Activated CD4-positive, alpha-beta T cell treated with anti-CD3 and anti-CD28 coated beads, Interleukin-2, Interleukin-6, amounts not matched to agents 100 ng/mL and 50 ng/mL, durations not matched to agents 16 hours and 8 hours (primary cell): ENCODE measurements around the gene GALNT15.

ENCODE experiments used
- DNase-seq: peaks from one replicate; pipeline ENCODE4 v3.0.0-alpha.2; 2020

GALNT15 gene

GRCh38 chr3:16171009-16171408 lies 3.5 kb upstream of the GALNT15 start:
- no peak for DNase-seq

DNA sequence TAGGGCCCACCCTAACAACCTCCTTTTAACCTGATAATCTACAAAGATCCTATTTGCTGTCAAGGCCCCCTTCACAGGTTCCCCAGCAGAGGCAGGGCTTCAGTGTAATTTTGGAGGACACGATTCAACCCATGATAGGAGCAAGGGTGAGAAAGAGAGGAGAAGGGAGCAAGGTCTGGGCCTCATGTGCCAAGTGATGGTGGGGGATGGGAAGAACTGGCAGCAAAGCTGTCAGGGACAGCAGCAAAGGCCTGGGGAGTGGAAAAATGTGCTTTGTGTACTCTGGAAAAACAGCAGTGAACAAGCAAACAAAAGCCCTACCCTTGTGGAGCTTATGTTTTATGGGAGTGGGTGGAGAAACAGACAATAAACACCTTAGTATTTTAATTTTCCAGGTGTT lies 2.7 kb upstream of the GALNT15 start:
- no peak for DNase-seq

GRCh38 chr3:16173283-16174025 lies 1.0 kb upstream of the GALNT15 start:
- no peak for DNase-seq

GRCh38 chr3:16174026-16174355 lies 489 bp upstream of the GALNT15 start:
- no peak for DNase-seq

DNA sequence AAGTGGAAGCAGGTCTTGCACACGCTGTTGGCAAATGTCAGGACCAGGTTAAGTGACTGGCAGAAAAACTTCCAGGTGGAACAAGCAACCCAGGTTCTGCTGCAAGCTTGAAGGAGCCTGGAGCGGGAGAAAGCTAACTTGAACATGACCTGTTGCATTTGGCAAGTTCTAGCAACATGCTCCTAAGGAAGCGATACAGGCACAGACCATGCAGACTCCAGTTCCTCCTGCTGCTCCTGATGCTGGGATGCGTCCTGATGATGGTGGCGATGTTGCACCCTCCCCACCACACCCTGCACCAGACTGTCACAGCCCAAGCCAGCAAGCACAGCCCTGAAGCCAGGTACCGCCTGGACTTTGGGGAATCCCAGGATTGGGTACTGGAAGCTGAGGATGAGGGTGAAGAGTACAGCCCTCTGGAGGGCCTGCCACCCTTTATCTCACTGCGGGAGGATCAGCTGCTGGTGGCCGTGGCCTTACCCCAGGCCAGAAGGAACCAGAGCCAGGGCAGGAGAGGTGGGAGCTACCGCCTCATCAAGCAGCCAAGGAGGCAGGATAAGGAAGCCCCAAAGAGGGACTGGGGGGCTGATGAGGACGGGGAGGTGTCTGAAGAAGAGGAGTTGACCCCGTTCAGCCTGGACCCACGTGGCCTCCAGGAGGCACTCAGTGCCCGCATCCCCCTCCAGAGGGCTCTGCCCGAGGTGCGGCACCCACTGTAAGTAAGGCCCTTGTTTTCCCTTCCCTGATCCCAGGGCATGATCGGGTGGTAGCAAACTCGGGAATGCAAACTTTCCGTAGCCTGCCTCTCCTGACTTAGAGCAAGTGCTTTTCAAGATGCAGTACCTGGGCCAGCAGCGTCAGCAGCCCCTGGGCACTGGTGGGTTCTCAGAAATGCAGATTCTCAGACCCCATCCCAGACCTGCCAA lies 759 bp downstream of the GALNT15 start:
- no peak for DNase-seq

DNA sequence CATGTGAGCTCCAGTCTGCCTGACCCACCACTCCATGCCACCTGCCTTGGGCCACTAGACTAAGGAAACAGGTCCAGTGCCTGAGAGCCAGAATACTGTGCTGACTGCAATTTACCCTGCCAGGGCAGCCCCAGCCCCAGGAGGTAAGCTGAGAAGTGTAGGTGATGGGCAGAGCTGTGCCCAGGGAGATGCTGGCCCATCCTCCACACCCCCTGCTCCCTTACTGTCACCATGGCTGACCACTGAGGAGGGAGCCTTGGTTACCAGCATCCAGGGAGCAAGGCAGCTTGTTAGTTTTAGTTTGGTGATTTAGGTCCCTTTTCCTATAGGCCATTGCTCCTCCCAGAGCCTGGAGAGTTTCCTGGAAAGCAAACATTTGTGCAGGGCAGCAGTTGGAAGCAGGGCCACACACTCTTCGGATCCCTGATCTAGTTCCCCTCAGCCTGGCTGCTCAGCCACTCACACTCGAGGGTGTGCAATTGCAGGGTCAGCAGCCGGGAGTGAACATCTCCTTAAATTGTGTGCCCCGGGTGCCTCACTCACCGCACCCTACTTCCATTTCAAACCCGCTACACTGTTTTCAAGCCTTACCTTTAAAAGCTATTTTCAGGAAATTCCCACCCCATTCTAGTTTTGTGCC lies 2.0 kb downstream of the GALNT15 start:
- no peak for DNase-seq

DNA sequence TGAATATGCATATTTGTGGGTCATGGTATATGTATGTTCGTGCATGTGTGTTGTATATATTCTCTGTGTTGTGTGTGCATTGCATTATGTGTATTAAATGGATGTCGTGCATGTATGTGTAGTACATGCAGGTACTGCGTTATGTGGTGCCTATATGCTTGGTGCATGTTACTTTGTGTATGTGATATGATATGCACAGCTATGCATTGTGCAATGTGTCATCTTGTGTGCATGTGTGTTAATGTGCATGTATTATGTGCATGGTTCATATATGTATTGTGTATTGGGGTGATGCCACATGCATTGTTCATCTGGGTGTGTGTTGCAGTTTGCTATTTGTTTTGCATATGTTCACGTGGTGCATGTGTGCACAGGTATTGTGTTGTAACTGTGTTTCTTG lies 2.9 kb downstream of the GALNT15 start:
- no peak for DNase-seq

GRCh38 chr3:16177962-16178627 lies 3.6 kb downstream of the GALNT15 start:
- DNase-seq: peak; percentile 75

DNA sequence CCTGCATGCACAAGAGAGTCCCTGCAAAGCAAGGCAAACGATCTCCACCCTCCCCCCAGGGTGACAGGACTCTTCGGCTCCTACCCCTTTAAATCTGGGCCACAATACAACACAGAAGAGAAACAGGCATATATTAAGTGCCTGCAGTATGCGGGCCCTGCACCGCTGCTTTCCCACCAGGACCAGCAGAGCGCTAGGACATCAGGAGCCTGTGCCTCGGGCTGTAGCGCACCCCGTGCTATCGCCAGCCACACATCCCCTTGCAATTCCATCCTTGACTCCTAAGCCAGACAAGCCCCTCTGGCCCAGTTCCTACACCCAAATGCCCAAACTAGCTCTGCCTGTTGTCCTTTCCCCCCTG lies 4.1 kb downstream of the GALNT15 start:
- no peak for DNase-seq

DNA sequence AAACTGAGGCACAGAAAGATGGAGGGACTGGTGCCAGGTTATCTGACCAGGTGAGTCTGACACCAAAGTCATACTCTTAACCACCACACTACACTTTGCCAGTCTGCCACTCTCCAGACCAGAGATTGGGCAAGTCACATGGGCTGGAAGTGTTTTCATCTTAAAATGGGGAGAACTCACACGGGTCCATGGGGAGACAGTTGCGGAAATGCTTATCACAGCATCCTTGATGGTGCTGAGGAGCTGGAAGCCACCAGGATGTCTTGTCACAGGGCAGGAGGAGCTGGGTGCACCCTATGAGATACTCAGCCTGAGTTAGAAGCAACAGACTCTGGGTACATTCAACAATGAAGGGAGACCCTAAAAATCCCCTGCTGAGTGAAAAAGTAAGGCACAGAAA lies 4.8 kb downstream of the GALNT15 start:
- DNase-seq: no peak

DNA sequence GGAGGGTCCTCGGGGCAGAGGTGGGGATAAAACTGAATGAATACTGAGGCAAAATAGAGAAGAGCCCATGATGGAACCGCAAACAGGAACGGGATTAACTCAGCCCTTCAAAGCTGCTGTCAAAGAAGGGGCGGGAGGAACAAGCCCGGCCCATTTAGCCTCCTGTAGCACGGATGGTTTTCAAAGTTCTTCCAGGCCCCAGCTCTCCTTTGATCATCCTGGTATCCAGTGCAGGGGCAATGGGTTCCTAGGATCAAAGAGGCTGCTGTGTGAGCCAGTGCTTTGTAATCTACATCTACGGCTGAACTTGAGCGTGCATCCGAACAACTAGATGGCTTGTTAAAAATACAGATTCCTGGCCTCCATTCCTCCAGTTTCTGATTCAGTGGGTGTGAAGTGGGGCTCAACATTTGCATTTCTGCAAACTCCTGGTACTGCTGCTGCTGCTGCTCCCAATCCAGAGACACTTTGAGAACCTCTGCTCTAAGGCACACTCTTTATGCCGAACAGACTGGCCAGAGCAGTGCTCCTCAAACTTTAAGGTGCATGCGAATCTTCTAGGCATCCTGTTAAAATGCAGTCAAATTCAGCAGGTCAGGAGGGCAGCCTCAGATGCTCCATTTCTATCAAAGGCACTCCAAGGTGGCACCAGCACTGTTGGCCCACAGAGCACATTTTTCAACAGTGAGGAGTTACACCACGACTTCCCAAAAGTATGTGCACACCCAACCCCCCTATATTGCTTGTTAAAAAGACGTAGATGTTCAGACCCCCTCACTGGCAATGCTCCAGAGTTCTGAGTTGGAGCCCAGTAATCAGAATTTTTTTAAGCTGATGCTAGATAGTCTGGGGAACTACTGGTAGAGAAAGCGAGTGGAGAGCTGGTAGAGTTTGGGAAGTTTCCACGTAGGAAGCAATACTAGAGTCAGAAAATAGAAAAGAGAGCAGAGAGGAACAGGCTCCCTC lies 5.6 kb downstream of the GALNT15 start:
- DNase-seq: no peak

DNA sequence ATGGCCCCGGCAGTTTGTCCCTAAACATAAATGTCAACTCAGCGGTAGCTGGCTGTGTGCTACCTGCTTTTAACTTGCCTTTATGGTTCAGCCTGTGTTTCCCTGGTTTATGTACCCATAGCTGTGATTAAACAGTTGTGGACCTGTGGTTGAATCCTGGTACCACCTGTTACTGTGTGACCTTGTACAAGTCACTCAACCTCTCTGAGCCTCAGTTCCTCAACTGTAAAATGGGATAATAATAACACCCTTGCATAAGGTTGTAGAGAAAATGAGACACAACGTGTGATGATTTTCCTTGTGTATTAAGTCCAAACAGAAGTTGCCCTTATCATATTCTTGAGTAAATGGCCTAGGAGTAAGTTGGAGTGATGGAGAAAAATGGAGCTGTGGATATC lies 6.3 kb downstream of the GALNT15 start:
- DNase-seq: no peak

DNA sequence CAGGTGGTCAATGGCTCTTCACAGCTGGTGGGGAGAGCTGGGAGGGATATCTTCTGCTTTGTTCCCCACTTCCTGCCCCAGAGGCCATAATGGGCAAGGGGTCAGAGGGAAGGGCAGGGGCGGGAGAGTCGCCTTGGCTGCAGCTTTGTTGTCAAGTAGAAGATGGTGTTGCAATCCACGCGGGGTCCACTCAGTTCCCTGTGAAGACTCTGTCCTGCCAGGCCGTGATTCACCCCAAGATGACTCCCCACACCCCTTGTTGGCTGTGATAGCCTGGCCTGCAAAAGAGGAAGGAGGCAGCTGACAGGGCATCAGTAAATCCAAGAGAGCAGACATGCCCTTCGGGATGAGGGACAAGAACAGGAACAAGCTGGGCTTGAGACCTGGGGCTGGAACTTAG lies 6.9 kb downstream of the GALNT15 start:
- DNase-seq: no peak

DNA sequence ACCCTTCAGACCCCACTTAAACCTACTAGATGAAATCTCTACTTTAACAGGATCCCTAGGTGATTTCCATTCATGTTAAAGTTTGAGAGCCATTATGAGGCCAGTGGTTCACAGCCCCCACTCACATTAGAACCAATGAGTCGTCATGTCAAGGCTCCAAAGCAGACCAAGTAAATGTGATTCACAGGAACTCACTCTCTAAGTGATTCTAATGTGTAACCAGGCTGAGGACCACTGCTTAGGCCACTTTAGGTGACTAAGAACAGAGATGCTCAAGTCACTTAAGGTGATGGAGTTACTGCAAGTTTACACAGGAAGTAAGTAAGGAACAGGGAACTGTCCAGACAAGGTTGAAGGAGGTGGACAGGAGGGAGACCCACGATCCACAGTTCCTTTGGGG lies 7.7 kb downstream of the GALNT15 start:
- no peak for DNase-seq

- no peak for DNase-seq
Observed at GRCh38 chr3:16182612-16183011, 8.1 kb downstream of the GALNT15 start.

GRCh38 chr3:16183082-16183481 lies 8.6 kb downstream of the GALNT15 start:
- no peak for DNase-seq

DNA sequence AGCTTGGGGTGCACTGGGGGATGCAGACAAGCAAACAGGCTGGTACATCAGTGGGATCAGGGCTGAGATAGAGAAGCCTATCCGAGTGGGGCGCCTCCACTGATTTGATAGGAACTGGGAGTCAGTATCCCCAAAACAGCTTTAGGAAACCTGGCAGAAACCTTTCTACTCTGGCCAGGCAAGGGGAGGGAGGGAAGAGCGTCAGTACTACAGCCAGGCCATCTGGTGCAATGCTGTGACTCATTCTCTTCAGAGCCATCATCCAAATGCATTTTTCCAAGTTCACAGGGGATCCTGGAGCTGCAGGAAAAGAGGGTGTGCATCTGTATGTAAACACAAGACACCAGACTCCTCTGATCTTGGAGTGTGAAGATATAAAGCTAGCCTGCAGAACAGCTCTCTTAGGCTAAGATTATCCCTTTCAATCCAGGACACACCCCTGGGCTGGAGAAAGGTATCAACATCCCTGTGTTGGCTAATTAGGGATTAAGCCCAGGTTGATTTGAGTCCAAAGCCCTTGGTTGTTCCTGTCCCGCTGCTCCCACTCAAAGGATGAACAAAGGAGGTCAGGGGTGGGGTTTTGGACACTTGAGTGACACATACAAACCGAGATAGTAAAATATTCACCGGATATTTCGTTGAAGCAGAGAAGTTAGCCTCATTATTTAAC lies 9.3 kb downstream of the GALNT15 start:
- DNase-seq: no peak

DNA sequence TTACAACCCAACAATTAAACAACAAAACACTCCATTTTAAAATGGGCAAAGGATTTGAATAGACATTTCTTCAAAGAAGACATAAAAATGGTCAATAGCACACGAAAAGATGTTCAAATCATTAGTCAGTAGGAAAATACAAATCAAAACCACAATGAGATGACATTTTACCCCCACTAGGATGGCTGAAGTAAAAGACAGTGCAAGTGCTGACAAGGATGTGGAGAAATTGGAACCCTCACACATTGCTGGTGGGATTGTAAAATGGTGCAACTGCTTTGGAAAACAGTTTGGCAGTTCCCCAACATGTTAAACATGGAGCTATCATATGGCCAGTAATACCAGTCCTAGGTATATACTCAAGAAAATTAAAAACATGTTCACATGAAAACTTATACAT lies 11.6 kb downstream of the GALNT15 start:
- no peak for DNase-seq

GRCh38 chr3:16186565-16186964 lies 12.1 kb downstream of the GALNT15 start:
- DNase-seq: peak; percentile 12

GRCh38 chr3:16187213-16187790 lies 12.8 kb downstream of the GALNT15 start:
- DNase-seq: no peak

GRCh38 chr3:16188071-16188470 lies 13.6 kb downstream of the GALNT15 start:
- no peak for DNase-seq
